Activated naive CD4-positive, alpha-beta T cell treated with anti-CD3 and anti-CD28 coated beads, Interleukin-2, amount 50 U/mL, for 72 hours (primary cell): ENCODE measurements around the gene IL12RB2. TPM values are rescaled to one million over a fixed set of nuclear protein-coding genes. Genes with fewer than 3 reads are reported as not detected.
"Not testable (repeated sequence)": the region's sequence is repeated elsewhere in the genome, so short reads cannot be mapped to it uniquely, and the experiment has no call there.

Experiments used
- ATAC-seq, 2 donors: fragments of 150-1000 bp; cut with Tn5 transposase; 2 replicates each; pipeline ENCODE4 v1.10.0; 2021; ENCODE audit warnings: mild to moderate bottlenecking in 2 of 2, moderate library complexity in 2 of 2
- DNase-seq, 2 donors: peaks; one replicate each; pipeline ENCODE4 v3.0.0; 2021 to 2022; ENCODE audit warnings: low spot score in 2 of 2
- H3K27ac Mint-ChIP-seq, 2 donors: one replicate each; pipeline ENCODE4 v1.8.0; 2022; ENCODE audit warnings: mild to moderate bottlenecking in 2 of 2, mixed read lengths in 2 of 2
- H3K36me3 Mint-ChIP-seq, 2 donors: one replicate each; pipeline ENCODE4 v1.8.0; 2022; ENCODE audit warnings: mixed read lengths in 2 of 2
- H3K9me3 Mint-ChIP-seq, 2 donors: one replicate each; pipeline ENCODE4 v1.8.0; 2022; ENCODE audit warnings: mixed read lengths in 2 of 2
- total RNA-seq, 2 donors: library from RNA; stranded (reverse); gene quantifications; one replicate each; pipeline ENCODE4 v1.2.3, GENCODE V29; 2022

The IL12RB2 gene
- total RNA-seq, 2 donors from 2014 or later = 29.5 to 123 TPM

DNA sequence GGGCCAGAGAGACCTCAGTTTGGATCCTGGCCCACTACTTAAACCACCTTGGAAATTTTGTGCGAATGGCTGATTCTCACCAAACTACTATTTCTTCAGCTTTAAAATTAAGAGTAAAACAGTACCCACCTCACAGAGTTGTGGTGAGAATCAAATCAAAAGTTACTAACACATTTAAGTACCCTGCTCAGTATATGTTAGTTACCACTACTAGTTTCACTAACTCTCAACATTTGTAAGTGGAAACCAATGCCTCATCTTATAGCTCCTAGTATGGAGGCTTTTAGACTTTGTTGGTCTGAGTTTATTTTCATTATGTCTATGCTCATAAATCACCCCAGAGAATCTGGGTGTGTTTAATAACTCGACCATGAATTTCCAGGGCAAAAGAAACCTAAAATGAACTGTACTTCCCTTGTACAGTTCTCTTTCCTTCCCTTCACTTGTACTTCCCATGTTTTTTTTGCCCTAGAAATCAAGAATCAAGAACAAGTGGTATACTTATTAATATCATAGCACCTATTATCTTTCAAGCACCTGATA is 134.1 kb downstream of the IL12RB2 start:
- peak overlapping the region; percentile 57 to 74 for H3K27ac Mint-ChIP-seq
- ATAC-seq (peak; percentile 93 to 99), DNase-seq (no peak)
- H3K36me3 Mint-ChIP-seq = peaks cover 0 to 4% of the 10 kb centered on the region in 2 donors
- H3K9me3 Mint-ChIP-seq = peaks cover 0 to 8% of the 10 kb centered on the region in 2 donors

DNA sequence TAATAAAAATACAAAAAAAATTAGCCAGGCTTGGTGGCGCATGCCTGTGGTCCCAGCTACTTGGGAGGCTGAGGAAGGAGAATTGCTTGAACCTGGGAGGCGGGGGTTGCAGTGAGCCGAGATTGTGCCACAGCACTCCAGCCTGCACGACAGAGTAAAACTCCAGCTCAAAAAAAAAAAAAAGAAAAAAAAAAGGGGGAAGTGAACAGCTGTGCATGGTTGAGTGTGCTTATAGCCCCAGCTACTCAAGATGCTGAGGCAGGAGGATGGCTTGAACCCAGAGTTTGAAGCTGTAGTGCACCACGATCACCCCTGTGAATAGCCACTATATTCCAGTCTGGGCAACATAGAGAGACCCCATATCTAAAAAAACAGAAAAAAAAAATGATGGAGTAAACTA is 138.3 kb downstream of the IL12RB2 start:
- H3K36me3 Mint-ChIP-seq, H3K9me3 Mint-ChIP-seq, H3K27ac Mint-ChIP-seq, DNase-seq, ATAC-seq: not testable (repeated sequence)

Other genes with a start within 250 kb of the IL12RB2 start
- gene C1orf141, start 172.9 kb upstream of the IL12RB2 start, total RNA-seq = under 1 TPM in 1 of 2 donors, not detected in 1; 0.41 TPM
- 10 to 100 TPM in 1 of 2 donors, under 1 TPM in 1; 0.87 to 15.6 TPM for gene IL23R, start 141.4 kb upstream of the IL12RB2 start, total RNA-seq
- 100 to 1,000 TPM; 354 to 447 TPM for gene SERBP1, start 122.5 kb downstream of the IL12RB2 start, total RNA-seq